ENCODE measurements around the gene SOX10.
"Not testable (repeated sequence)": the region's sequence is repeated elsewhere in the genome, so short reads cannot be mapped to it uniquely, and the experiment has no call there.

SOX10 gene

GRCh38 chr22:37985751-37986281 lies 1.5 kb upstream of the SOX10 start:
- no peak for DNase-seq (ENCODE audit: low read depth in 2 of 2)

DNA sequence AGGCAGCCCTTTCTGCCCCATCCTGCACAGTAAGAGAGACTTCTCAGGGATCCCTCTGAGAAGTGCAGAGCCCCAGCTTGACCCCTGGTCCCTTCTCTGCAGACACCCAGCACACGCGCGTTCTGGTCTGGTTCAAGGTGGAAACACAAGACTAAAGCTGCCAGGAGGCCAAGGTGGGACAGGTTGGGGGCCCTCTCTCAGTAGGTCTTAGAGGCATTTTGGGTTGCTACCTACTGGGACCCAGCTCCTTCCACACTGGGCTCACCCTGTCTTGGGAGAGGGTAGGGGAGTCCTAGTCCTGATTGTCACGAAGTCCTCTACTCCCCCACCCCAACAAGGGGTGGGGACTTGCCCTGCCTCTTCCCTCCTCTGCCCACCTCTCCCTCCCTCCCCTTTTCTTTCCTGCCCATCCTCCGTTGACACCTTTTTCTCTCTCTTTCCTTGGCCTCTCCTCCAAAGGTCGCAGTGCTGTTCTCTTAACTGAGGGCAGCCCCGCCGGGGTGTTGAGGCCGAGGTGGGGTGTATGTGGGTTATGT lies 763 bp upstream of the SOX10 start:
- DNase-seq (ENCODE audit: low read depth in 2 of 2): no peak

- DNase-seq (ENCODE audit: low read depth in 2 of 2): no peak
Measured at GRCh38 chr22:37982938-37983859, 1.2 kb downstream of the SOX10 start.

DNA sequence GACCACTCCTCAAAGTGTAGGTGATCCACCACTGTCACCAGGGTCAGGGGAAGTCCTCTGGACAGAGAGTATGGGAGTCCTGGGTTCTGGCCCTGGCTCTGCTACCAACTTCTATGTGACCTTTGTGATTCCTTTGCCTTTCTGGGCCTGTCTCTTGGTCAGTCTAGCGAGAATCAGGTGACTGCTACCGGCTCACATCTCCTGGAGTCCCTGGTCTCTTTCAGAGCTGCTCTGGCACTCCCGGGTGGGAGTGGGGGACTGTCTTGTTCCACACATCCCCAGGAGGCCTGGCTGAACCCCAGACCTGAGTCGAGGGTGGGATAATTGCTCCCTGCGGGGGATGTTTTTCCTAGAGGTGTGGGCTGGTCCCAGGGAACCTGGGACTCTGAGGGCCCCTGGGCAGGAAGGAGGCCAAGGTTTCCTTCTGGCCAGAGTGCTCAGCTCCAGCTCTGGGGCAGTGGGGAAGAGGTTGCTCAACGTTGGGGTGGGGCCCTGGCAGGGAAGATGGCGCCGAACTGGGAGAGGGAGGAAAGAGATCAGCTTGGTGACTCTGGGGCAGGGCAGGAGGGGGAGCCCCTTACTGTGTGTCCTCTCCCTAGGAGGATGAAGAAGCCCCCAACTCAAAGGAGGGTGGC lies 2.1 kb downstream of the SOX10 start:
- DNase-seq (ENCODE audit: low read depth in 2 of 2): no peak

- DNase-seq (ENCODE audit: low read depth in 2 of 2): no peak
Measured at GRCh38 chr22:37981282-37982011, 2.9 kb downstream of the SOX10 start.

DNA sequence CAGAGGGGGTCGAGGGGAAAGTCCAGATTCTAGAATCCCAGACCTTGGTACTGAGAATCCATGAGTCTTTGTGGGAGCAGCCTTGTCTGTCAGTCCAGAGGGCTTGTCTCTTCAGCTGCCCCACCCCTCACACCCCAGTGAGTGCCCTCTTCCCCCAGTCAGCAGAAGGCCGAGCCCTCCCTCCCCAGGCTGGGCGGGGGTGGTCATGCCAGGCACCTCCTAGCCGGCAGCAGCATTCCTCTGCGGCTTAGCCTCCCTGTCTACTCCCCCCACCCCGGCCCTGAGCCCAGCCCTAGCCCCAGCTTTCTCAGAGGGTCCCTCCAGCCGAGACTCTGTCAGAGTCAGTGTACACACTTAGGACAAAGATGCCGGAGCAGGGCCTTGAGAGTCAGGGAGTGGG lies 4.6 kb downstream of the SOX10 start:
- DNase-seq (ENCODE audit: low read depth in 2 of 2): no peak

- no peak for DNase-seq (ENCODE audit: low read depth in 2 of 2)
Measured at GRCh38 chr22:37976547-37976946, 7.8 kb downstream of the SOX10 start.

DNA sequence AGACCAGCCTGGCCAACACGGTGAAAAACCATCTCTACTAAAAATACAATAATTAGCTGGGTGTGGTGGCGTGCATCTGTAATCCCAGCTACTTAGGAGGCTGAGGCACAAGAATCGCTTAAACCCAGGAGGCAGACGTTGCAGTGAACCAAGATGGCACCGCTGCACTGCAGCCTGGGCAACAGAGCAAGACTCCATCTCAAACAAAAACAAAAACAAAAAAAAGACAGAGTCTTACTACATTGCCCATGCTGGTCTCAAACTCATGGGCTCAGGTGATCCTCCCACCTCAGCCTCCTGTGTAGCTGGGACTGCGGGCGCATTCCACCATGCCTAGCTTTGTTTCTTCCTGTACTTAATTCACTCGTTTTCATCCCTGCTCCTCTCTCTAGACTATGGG lies 8.3 kb downstream of the SOX10 start:
- not testable (repeated sequence) for DNase-seq (ENCODE audit: low read depth in 2 of 2)

GRCh38 chr22:37975153-37975552 lies 9.2 kb downstream of the SOX10 start:
- no peak for DNase-seq (ENCODE audit: low read depth in 2 of 2)

DNA sequence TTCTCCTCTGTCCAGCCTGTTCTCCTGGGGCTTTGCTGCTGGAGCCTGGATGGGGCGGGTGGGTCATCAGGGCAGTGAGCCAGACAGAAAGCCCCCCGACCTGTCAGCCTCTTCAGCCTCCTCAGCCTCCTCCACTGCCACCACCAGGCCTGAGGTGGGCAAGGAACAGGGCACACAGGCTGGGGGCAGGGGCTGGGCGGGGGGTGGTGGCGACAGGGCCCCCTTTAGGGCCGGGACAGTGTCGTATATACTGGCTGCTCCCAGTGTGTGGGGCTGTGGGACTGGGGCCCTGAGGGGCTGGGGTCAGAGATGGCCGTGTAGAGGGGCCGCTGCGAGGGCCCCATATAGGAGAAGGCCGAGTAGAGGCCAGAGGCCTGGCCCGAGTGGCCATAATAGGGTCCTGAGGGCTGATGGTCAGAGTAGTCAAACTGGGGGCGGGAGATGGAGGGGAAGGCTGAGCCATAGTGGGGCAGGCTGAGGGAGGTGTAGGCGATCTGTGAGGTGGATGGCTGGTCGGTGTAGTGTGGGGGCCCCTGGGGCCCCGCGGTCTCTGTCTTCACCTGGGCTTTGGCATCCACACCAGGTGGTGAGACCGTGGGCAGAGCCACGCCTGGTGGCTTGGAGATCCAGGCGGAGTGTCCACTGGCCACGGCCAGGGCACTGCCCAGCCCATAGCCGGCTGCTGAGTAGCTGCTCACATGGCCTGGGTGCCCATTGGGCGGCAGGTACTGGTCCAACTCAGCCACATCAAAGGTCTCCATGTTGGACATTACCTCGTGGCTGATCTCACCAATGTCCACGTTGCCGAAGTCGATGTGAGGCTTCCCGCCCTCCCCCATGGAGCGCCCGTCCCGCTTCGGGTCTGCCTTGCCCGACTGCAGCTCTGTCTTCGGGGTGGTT lies 10.8 kb downstream of the SOX10 start:
- no peak for DNase-seq (ENCODE audit: low read depth in 2 of 2)

GRCh38 chr22:37972527-37972926 lies 11.8 kb downstream of the SOX10 start:
- DNase-seq (ENCODE audit: low read depth in 2 of 2): no peak

GRCh38 chr22:37971475-37972434 lies 12.6 kb downstream of the SOX10 start:
- no peak for DNase-seq (ENCODE audit: low read depth in 2 of 2)

DNA sequence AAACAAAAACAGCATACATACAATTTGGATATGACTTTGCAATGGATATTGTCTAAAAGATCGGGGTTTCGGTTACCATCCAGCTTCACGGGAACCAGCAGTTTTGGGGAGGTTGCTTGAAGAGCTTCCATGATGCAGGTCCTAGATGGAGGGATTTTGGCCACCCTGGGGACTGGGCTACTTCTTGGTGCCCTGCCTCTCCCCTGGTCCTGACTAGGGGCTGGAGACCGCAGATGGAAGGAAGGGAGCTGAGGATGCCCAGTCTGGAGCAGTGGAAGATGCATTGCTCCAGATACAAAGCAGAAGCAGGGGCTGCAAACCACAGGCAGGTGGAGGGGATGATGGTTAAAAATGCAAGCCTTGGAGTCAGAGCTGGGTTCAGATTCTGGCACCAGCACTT lies 13.5 kb downstream of the SOX10 start:
- no peak for DNase-seq (ENCODE audit: low read depth in 2 of 2)

DNA sequence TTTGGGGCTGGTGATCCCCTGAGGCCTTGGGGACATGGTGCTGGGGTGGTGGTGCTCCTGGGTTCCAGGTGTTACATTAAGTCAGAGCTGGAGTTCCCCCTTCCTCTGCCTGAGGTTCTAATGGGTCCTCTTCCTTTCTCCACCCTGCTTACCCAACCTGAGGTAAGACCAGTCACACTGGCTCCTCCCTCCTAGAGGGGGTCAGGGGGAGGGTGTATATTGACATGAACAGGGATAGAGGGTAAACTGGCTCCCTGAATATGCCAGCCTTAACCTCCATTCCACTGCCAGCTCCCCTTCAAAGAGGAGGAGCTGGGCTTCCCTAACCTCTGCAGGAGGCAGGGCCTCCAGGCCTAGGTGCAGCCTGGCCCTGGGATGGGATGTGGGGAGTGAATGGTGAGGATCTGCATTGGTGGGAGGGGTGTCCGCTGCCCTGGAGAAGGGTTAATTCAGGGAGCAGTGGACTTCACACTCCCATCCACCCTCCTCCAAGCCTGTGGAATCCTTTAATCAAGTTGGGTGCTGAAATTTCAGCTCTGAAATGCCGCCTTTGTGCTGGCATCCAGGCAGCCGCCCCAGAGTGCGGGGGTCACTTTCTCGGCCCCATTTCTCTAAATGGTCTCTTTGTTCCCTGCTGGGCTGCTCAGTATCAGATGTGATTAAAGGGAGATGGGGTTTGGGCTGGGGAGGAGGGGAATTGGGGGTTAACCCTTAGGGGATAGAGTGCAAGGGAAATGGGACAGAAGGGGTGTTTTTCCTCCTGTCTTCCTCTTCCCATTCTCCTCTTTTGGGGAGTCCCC lies 15.7 kb downstream of the SOX10 start:
- DNase-seq (ENCODE audit: low read depth in 2 of 2): no peak

GRCh38 chr22:37967637-37968451 lies 16.5 kb downstream of the SOX10 start:
- no peak for DNase-seq (ENCODE audit: low read depth in 2 of 2)

- DNase-seq (ENCODE audit: low read depth in 2 of 2): no peak
Measured at GRCh38 chr22:37967147-37967546, 17.2 kb downstream of the SOX10 start.

DNA sequence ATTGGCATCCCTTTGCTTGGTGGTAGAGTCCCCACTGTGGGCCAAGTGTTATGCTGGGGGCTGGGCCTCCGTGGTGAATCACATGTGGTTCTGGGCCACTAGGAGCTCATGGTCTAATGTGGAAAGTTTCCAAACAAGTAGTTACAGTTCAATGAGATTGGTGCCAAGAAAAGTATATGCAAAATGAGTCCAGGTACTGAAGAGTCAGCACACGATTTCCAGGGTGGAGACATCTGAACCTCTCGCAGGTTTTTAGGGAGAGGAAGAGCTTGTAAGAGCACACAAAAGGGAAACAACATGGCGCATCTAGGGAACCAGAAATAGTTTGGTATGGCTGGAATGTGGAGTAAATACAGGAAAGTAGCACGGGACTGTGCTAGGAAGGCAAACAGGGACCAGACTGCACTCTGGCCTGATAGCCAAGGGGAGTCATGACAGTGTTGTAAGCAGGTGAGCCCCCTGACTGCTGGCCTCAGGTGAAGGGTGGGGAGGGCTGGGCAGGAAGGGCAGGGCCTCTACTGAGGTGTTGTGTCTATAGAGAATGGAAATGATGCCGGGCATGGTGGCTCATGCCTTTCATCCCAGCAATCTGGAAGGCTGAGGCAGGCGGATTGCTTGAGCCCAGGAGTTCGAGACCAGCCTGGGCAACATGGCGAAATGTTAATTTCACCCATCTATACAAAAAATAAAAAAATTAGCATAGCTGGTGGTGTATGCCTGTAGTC lies 18.3 kb downstream of the SOX10 start:
- no peak for DNase-seq (ENCODE audit: low read depth in 2 of 2)

Data from stimulated activated CD8-positive, alpha-beta memory T cell treated with anti-CD3 and anti-CD28 coated beads, Interleukin-2, amount 100 ng/mL, for 1 hour (primary cell).